Fibroblast of pulmonary artery (primary cell): ENCODE measurements around the gene FOXP1.

Source experiments
- DNase-seq: peaks from one replicate; pipeline ENCODE4 v3.0.0-alpha.2; 2010; ENCODE audit warnings: low read depth
- H3K4me3 ChIP-seq: replicated peaks from 2 replicates; pipeline ENCODE4 v1.5.1; 2011; ENCODE audit warnings: low read depth, mild to moderate bottlenecking, control low read depth, low read length, moderate library complexity
- CTCF ChIP-seq: IDR thresholded peaks from 2 replicates; pipeline ENCODE4 v1.5.1; 2011; ENCODE audit warnings: mild to moderate bottlenecking, control low read depth, low read length, inconsistent platforms; ENCODE audit errors: missing control alignments

FOXP1 gene

GRCh38 chr3:71559021-71559420 lies 24.5 kb downstream of the FOXP1 start:
- DNase-seq, result no peak
- TF ChIP-seq CTCF, result no peak
- H3K4me3 ChIP-seq, result no peak overlapping the region

DNA sequence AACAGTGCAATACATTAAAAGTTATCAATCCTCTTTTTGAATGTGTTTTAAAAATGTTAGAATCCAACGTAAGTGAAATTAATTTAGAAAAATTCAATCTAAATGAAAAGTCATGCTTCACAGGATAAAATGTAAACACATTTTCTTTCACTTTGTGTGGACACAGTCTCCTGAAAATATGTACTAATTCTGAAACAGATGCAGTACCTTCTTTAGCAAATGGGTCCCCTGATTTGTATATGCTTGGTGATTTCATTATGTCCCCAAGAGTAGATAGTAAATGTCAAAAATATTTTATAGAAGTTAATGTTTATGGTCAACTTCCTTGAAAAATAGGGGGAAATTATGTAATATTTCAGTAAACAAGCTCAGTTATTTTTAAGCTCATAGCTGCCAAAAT lies 28.9 kb downstream of the FOXP1 start:
- no peak overlapping the region for H3K4me3 ChIP-seq
- no peak for DNase-seq
- TF ChIP-seq CTCF, result no peak

GRCh38 chr3:71551311-71551919 lies 32.1 kb downstream of the FOXP1 start:
- TF ChIP-seq CTCF, result no peak
- H3K4me3 ChIP-seq, result no peak overlapping the region
- DNase-seq, result peak; percentile 62

- DNase-seq, result no peak
- no peak overlapping the region for H3K4me3 ChIP-seq
- no peak for TF ChIP-seq CTCF
These were observed 33.6 kb downstream of the FOXP1 start for GRCh38 chr3:71549951-71550350.

- DNase-seq, result no peak
- no peak overlapping the region for H3K4me3 ChIP-seq
- no peak for TF ChIP-seq CTCF
These were observed 34.7 kb downstream of the FOXP1 start for GRCh38 chr3:71548705-71549384.

GRCh38 chr3:71547249-71548198 lies 36.0 kb downstream of the FOXP1 start:
- no peak for TF ChIP-seq CTCF
- peak; percentile 69 for DNase-seq
- H3K4me3 ChIP-seq, result no peak overlapping the region
